Daoy (cell line): ENCODE data around the gene THYN1. TPM values are rescaled to one million over a fixed set of nuclear protein-coding genes. Genes with fewer than 3 reads are reported as not detected.

Experiments
- DNase-seq: peaks from one replicate; pipeline ENCODE4 v3.0.0-alpha.2; 2015; ENCODE audit warnings: low read depth
- total RNA-seq: library from RNA; depleted of rRNA; stranded (reverse); fragments of >200 nt; shearing (Covaris generic); gene quantifications from 2 replicates; pipeline ENCODE4 v1.2.3, GENCODE V29; 2014

THYN1 gene
- total RNA-seq, 1 experiment from 2014 or later: 64.6 TPM

GRCh38 chr11:134248910-134249480 is 4.2 kb downstream of the THYN1 start:
- no peak for DNase-seq

GRCh38 chr11:134246678-134247077 is 6.5 kb downstream of the THYN1 start:
- no peak for DNase-seq

GRCh38 chr11:134246100-134246499 is 7.1 kb downstream of the THYN1 start:
- no peak for DNase-seq

GRCh38 chr11:134245434-134245833 is 7.7 kb downstream of the THYN1 start:
- no peak for DNase-seq

GRCh38 chr11:134244593-134244992 is 8.6 kb downstream of the THYN1 start:
- DNase-seq: no peak

- DNase-seq: no peak
Observed at GRCh38 chr11:134243913-134244312, 9.2 kb downstream of the THYN1 start.

GRCh38 chr11:134242376-134242775 is 10.8 kb downstream of the THYN1 start:
- no peak for DNase-seq

- no peak for DNase-seq
Observed at GRCh38 chr11:134240592-134240991, 12.6 kb downstream of the THYN1 start.

GRCh38 chr11:134238956-134239355 is 14.2 kb downstream of the THYN1 start:
- no peak for DNase-seq

GRCh38 chr11:134237557-134237922 is 15.6 kb downstream of the THYN1 start:
- no peak for DNase-seq

GRCh38 chr11:134236834-134237556 is 16.2 kb downstream of the THYN1 start:
- DNase-seq: no peak

GRCh38 chr11:134235399-134235798 is 17.8 kb downstream of the THYN1 start:
- DNase-seq: no peak

- no peak for DNase-seq
Observed at GRCh38 chr11:134233729-134234179, 19.4 kb downstream of the THYN1 start.

GRCh38 chr11:134231958-134232659 is 21.0 kb downstream of the THYN1 start:
- DNase-seq: no peak

- DNase-seq: no peak
Observed at GRCh38 chr11:134230339-134230738, 22.8 kb downstream of the THYN1 start.

- peak; percentile 34 for DNase-seq
Observed at GRCh38 chr11:134229126-134229790, 23.9 kb downstream of the THYN1 start.

- DNase-seq: peak; percentile 80
Observed at GRCh38 chr11:134228625-134229024, 24.5 kb downstream of the THYN1 start.

GRCh38 chr11:134226806-134227325 is 26.3 kb downstream of the THYN1 start:
- DNase-seq: no peak

GRCh38 chr11:134224710-134225664 is 28.2 kb downstream of the THYN1 start:
- peak; percentile 45 for DNase-seq

GRCh38 chr11:134223836-134224709 is 29.1 kb downstream of the THYN1 start, which contains the start of the genes NCAPD3 and VPS26B:
NCAPD3 (minus strand) TSS chr11:134223967; CDS start chr11:134223926, 41 bp downstream.
VPS26B (plus strand) TSS chr11:134224671; CDS start chr11:134225123, 452 bp downstream.
- DNase-seq: peak; percentile 97
